Measurements from ENCODE around the gene FBXO9.

Gene FBXO9

GRCh38 chr6:53062169-53062539, 3.0 kb upstream of the FBXO9 start:
- no peak for TF ChIP-seq CTCF (IDR thresholded peaks at IDR 0.05)

GRCh38 chr6:53064726-53065265, 408 bp upstream of the FBXO9 start:
- TF ChIP-seq CTCF (IDR thresholded peaks at IDR 0.05): no peak

GRCh38 chr6:53066077-53066417, 843 bp downstream of the FBXO9 start:
- TF ChIP-seq CTCF (IDR thresholded peaks at IDR 0.05): no peak

- TF ChIP-seq CTCF (IDR thresholded peaks at IDR 0.05): no peak
Observed at GRCh38 chr6:53066874-53067706, 1.9 kb downstream of the FBXO9 start.

- TF ChIP-seq CTCF (IDR thresholded peaks at IDR 0.05): no peak
Observed at GRCh38 chr6:53067849-53068361, 2.7 kb downstream of the FBXO9 start.

- TF ChIP-seq CTCF (IDR thresholded peaks at IDR 0.05): no peak
Observed at GRCh38 chr6:53069427-53069826, 4.2 kb downstream of the FBXO9 start.

- TF ChIP-seq CTCF (IDR thresholded peaks at IDR 0.05): no peak
Observed at GRCh38 chr6:53070806-53071205, 5.6 kb downstream of the FBXO9 start.
